GM23338 (cell line): ENCODE measurements around the gene EXOC4. TPM values are rescaled to one million over a fixed set of nuclear protein-coding genes. Genes with fewer than 3 reads are reported as not detected.

ENCODE experiments used
- ATAC-seq: fragments of 200-7000 bp; cut with Tn5 transposase; 3 replicates; pipeline ENCODE4 v1.9.1; 2020
- DNase-seq: peaks from one replicate; pipeline ENCODE4 v3.0.0-alpha.2; 2015; ENCODE audit warnings: low spot score
- H2AFZ ChIP-seq: fragments of 200-600 bp; sonication (generic); 2 replicates; pipeline ENCODE4 v1.8.0; 2016; ENCODE audit warnings: antibody characterized with exemption, mild to moderate bottlenecking, moderate library complexity
- H3F3A ChIP-seq: fragments of 200-600 bp; sonication (generic); replicated peaks from 2 replicates; pipeline ENCODE4 v1.8.0; 2017; ENCODE audit warnings: antibody characterized with exemption, mixed run types, low read depth
- H3K27ac ChIP-seq: fragments of 200-600 bp; sonication (generic); 2 replicates; pipeline ENCODE4 v1.6.1; 2016; ENCODE audit warnings: low read depth
- H3K27me3 ChIP-seq: fragments of 200-600 bp; sonication (generic); 2 replicates; pipeline ENCODE4 v1.8.0; 2016; ENCODE audit warnings: mild to moderate bottlenecking, mixed run types, moderate library complexity; ENCODE audit not compliant: insufficient read depth
- H3K36me3 ChIP-seq: fragments of 200-600 bp; sonication (generic); 2 replicates; pipeline ENCODE4 v1.8.0; 2016; ENCODE audit warnings: mild to moderate bottlenecking; ENCODE audit not compliant: insufficient read depth
- H3K4me1 ChIP-seq: fragments of 200-600 bp; sonication (generic); 2 replicates; pipeline ENCODE4 v1.8.0; 2016; ENCODE audit warnings: mild to moderate bottlenecking, moderate library complexity; ENCODE audit not compliant: insufficient read depth
- H3K4me2 ChIP-seq: fragments of 200-600 bp; sonication (generic); 2 replicates; pipeline ENCODE4 v1.7.1; 2017; ENCODE audit warnings: mixed run types
- H3K4me3 ChIP-seq: fragments of 200-600 bp; sonication (generic); 2 replicates; pipeline ENCODE4 v1.6.1; 2016; ENCODE audit warnings: mixed run types
- H3K79me2 ChIP-seq: fragments of 200-600 bp; sonication (generic); replicated peaks from 2 replicates; pipeline ENCODE4 v1.8.0; 2017; ENCODE audit warnings: mild to moderate bottlenecking; ENCODE audit not compliant: insufficient read depth
- H3K9me2 ChIP-seq: fragments of 200-600 bp; sonication (generic); 2 replicates; pipeline ENCODE4 v1.8.0; 2017; ENCODE audit not compliant: insufficient read depth
- H4K20me1 ChIP-seq: fragments of 200-600 bp; sonication (generic); replicated peaks from 2 replicates; pipeline ENCODE4 v1.8.0; 2017; ENCODE audit warnings: mild to moderate bottlenecking; ENCODE audit not compliant: insufficient read depth
- H3K27ac Mint-ChIP-seq: 2 replicates; pipeline ENCODE4 v1.8.0; 2020; ENCODE audit warnings: inconsistent platforms, mild to moderate bottlenecking, moderate library complexity, mixed read lengths
- H3K27me3 Mint-ChIP-seq: 3 replicates; pipeline ENCODE4 v1.8.0; 2022; ENCODE audit warnings: low read depth, mild to moderate bottlenecking, moderate library complexity, mixed read lengths, inconsistent platforms; ENCODE audit not compliant: insufficient read depth, poor library complexity
- H3K36me3 Mint-ChIP-seq: 3 replicates; pipeline ENCODE4 v1.8.0; 2021; ENCODE audit warnings: low read depth, mild to moderate bottlenecking, inconsistent platforms, moderate library complexity, mixed read lengths
- H3K4me1 Mint-ChIP-seq: 3 replicates; pipeline ENCODE4 v1.8.0; 2020; ENCODE audit warnings: mild to moderate bottlenecking, inconsistent platforms, mixed read lengths
- H3K4me3 Mint-ChIP-seq: 3 replicates; pipeline ENCODE4 v1.8.0; 2021; ENCODE audit warnings: moderate library complexity, mild to moderate bottlenecking, inconsistent platforms, mixed read lengths
- H3K9me3 Mint-ChIP-seq: 3 replicates; pipeline ENCODE4 v1.8.0; 2020; ENCODE audit warnings: moderate library complexity, mild to moderate bottlenecking, inconsistent platforms, mixed read lengths
- CREB1 ChIP-seq: fragments of 250-450 bp; sonication (Bioruptor Pico); IDR thresholded peaks from 2 replicates; pipeline ENCODE4 v1.5.0; 2020; ENCODE audit warnings: low read depth, mild to moderate bottlenecking, moderate library complexity
- CTCF ChIP-seq, 2 experiments: fragments of 200-600 bp in 1 of 2; sonication (generic) in 1 of 2; conservative IDR thresholded peaks; 2 replicates each; pipeline versions ENCODE4 v1.5.1 to v1.6.1; 2016 to 2017; ENCODE audit warnings: antibody characterized with exemption in 2 of 2, low read depth in 2 of 2, mild to moderate bottlenecking in 2 of 2, moderate library complexity in 1 of 2
- EZH2 ChIP-seq: fragments of 200-600 bp; sonication (generic); IDR thresholded peaks from one replicate; pipeline ENCODE4 v1.8.0; 2017; ENCODE audit warnings: antibody characterized with exemption, mild to moderate bottlenecking, low read depth; ENCODE audit not compliant: unreplicated experiment
- EZH2phosphoT487 ChIP-seq: fragments of 200-600 bp; sonication (generic); IDR thresholded peaks from one replicate; pipeline ENCODE4 v1.8.1; 2018; ENCODE audit warnings: antibody characterized with exemption; ENCODE audit not compliant: unreplicated experiment
- JUNB ChIP-seq: IDR thresholded peaks from one replicate; pipeline ENCODE4 v1.6.1; 2016; ENCODE audit warnings: antibody characterized with exemption; ENCODE audit not compliant: unreplicated experiment
- NANOG ChIP-seq: IDR thresholded peaks from 2 replicates; pipeline ENCODE4 v1.6.1; 2016; ENCODE audit warnings: antibody characterized with exemption, borderline replicate concordance
- POLR2AphosphoS5 ChIP-seq: IDR thresholded peaks from 2 replicates; pipeline ENCODE4 v1.6.1; 2016; ENCODE audit warnings: antibody characterized with exemption, low read depth
- STAT1 ChIP-seq: IDR thresholded peaks from one replicate; pipeline ENCODE4 v1.6.1; 2016; ENCODE audit warnings: antibody characterized with exemption; ENCODE audit not compliant: unreplicated experiment
- ZNF114 ChIP-seq: fragments of 250-450 bp; sonication (Bioruptor Pico); IDR thresholded peaks from 2 replicates; pipeline ENCODE4 v1.5.0; 2020; ENCODE audit warnings: mild to moderate bottlenecking, moderate library complexity
- ZNF331 ChIP-seq: fragments of 250-450 bp; sonication (Bioruptor Pico); IDR thresholded peaks from 2 replicates; pipeline ENCODE4 v1.5.0; 2020; ENCODE audit warnings: low read depth, mild to moderate bottlenecking, moderate library complexity
- polyA plus RNA-seq: library from polyadenylated mRNA; unstranded; fragments of >200 nt; fragmentation: Nextera tagmentation; extraction: Ambion mirVana; gene quantifications from 2 replicates; pipeline ENCODE4 v1.2.1, GENCODE V29; 2016
- total RNA-seq: library from RNA; depleted of rRNA; stranded (reverse); fragments of >200 nt; shearing (Covaris generic); gene quantifications from 2 replicates; pipeline ENCODE4 v1.2.3, GENCODE V29; 2014
- TF ChIP-seq, protein P1 (sequence below): fragments of 250-450 bp; sonication (Bioruptor Pico); IDR thresholded peaks from 2 replicates; pipeline ENCODE4 v1.5.0; 2020; ENCODE audit warnings: mild to moderate bottlenecking, moderate library complexity
- TF ChIP-seq, protein P2 (sequence below): IDR thresholded peaks from one replicate; pipeline ENCODE4 v1.6.1; 2018; ENCODE audit warnings: antibody characterized with exemption; ENCODE audit not compliant: unreplicated experiment
- TF ChIP-seq, protein P3 (sequence below): IDR thresholded peaks from 2 replicates; pipeline ENCODE4 v1.6.1; 2016; ENCODE audit warnings: antibody characterized with exemption

EXOC4 gene
- total and polyA plus RNA-seq, 2 experiments from 2014 or later, result 37.5 to 52.7 TPM

- TF ChIP-seq, protein P1, sequence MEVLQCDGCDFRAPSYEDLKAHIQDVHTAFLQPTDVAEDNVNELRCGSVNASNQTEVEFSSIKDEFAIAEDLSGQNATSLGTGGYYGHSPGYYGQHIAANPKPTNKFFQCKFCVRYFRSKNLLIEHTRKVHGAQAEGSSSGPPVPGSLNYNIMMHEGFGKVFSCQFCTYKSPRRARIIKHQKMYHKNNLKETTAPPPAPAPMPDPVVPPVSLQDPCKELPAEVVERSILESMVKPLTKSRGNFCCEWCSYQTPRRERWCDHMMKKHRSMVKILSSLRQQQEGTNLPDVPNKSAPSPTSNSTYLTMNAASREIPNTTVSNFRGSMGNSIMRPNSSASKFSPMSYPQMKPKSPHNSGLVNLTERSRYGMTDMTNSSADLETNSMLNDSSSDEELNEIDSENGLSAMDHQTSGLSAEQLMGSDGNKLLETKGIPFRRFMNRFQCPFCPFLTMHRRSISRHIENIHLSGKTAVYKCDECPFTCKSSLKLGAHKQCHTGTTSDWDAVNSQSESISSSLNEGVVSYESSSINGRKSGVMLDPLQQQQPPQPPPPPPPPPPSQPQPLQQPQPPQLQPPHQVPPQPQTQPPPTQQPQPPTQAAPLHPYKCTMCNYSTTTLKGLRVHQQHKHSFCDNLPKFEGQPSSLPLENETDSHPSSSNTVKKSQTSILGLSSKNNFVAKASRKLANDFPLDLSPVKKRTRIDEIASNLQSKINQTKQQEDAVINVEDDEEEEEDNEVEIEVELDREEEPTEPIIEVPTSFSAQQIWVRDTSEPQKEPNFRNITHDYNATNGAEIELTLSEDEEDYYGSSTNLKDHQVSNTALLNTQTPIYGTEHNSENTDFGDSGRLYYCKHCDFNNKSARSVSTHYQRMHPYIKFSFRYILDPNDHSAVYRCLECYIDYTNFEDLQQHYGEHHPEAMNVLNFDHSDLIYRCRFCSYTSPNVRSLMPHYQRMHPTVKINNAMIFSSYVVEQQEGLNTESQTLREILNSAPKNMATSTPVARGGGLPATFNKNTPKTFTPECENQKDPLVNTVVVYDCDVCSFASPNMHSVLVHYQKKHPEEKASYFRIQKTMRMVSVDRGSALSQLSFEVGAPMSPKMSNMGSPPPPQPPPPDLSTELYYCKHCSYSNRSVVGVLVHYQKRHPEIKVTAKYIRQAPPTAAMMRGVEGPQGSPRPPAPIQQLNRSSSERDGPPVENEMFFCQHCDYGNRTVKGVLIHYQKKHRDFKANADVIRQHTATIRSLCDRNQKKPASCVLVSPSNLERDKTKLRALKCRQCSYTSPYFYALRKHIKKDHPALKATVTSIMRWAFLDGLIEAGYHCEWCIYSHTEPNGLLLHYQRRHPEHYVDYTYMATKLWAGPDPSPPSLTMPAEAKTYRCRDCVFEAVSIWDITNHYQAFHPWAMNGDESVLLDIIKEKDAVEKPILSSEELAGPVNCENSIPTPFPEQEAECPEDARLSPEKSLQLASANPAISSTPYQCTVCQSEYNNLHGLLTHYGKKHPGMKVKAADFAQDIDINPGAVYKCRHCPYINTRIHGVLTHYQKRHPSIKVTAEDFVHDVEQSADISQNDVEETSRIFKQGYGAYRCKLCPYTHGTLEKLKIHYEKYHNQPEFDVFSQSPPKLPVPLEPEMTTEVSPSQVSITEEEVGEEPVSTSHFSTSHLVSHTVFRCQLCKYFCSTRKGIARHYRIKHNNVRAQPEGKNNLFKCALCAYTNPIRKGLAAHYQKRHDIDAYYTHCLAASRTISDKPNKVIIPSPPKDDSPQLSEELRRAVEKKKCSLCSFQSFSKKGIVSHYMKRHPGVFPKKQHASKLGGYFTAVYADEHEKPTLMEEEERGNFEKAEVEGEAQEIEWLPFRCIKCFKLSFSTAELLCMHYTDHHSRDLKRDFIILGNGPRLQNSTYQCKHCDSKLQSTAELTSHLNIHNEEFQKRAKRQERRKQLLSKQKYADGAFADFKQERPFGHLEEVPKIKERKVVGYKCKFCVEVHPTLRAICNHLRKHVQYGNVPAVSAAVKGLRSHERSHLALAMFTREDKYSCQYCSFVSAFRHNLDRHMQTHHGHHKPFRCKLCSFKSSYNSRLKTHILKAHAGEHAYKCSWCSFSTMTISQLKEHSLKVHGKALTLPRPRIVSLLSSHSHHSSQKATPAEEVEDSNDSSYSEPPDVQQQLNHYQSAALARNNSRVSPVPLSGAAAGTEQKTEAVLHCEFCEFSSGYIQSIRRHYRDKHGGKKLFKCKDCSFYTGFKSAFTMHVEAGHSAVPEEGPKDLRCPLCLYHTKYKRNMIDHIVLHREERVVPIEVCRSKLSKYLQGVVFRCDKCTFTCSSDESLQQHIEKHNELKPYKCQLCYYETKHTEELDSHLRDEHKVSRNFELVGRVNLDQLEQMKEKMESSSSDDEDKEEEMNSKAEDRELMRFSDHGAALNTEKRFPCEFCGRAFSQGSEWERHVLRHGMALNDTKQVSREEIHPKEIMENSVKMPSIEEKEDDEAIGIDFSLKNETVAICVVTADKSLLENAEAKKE (CRISPR knock-in tag), result no peak
- no peak for TF ChIP-seq ZNF331 (CRISPR knock-in tag)
- no peak for TF ChIP-seq JUNB
- TF ChIP-seq ZNF114 (CRISPR knock-in tag), result no peak
Observed at GRCh38 chr7:133536450-133536849, 283.6 kb downstream of the EXOC4 start (continued).

GRCh38 chr7:133539016-133539415, 286.1 kb downstream of the EXOC4 start:
- Mint-ChIP-seq H3K27me3 (no peaks in the 10 kb centered on the region), H3K9me3 (no peaks in the 10 kb centered on the region), H3K36me3 (no peaks in the 10 kb centered on the region), H3K27ac (peak overlapping the region; percentile 79), H3K4me3 (no peak overlapping the region), H3K4me1 (peaks cover 45% of the 10 kb centered on the region)
- Histone ChIP-seq H3K36me3 (no peaks in the 10 kb centered on the region), H3K27ac (no peak overlapping the region), H3K79me2 (no peaks in the 10 kb centered on the region), H4K20me1 (no peaks in the 10 kb centered on the region), H3K4me3 (no peak overlapping the region), H3K27me3 (no peaks in the 10 kb centered on the region), H3K4me2 (no peak overlapping the region), H3K4me1 (peaks cover 34% of the 10 kb centered on the region), H3K9me2 (no peaks in the 10 kb centered on the region), H2AFZ (no peak overlapping the region), H3F3A (no peaks in the 10 kb centered on the region)
- DNase-seq, result no peak
- ATAC-seq, result no peak
- TF ChIP-seq EZH2phosphoT487 (no peak), CREB1 (no peak), NANOG (no peak), CTCF (conservative IDR thresholded peaks at IDR 0.05; ENCODE audit: low read depth in 2 of 2) (no peak), STAT1 (no peak), ZNF114 (CRISPR knock-in tag) (no peak), ZNF331 (CRISPR knock-in tag) (no peak), JUNB (no peak), EZH2 (no peak), POLR2AphosphoS5 (no peak)
- TF ChIP-seq, protein P2, sequence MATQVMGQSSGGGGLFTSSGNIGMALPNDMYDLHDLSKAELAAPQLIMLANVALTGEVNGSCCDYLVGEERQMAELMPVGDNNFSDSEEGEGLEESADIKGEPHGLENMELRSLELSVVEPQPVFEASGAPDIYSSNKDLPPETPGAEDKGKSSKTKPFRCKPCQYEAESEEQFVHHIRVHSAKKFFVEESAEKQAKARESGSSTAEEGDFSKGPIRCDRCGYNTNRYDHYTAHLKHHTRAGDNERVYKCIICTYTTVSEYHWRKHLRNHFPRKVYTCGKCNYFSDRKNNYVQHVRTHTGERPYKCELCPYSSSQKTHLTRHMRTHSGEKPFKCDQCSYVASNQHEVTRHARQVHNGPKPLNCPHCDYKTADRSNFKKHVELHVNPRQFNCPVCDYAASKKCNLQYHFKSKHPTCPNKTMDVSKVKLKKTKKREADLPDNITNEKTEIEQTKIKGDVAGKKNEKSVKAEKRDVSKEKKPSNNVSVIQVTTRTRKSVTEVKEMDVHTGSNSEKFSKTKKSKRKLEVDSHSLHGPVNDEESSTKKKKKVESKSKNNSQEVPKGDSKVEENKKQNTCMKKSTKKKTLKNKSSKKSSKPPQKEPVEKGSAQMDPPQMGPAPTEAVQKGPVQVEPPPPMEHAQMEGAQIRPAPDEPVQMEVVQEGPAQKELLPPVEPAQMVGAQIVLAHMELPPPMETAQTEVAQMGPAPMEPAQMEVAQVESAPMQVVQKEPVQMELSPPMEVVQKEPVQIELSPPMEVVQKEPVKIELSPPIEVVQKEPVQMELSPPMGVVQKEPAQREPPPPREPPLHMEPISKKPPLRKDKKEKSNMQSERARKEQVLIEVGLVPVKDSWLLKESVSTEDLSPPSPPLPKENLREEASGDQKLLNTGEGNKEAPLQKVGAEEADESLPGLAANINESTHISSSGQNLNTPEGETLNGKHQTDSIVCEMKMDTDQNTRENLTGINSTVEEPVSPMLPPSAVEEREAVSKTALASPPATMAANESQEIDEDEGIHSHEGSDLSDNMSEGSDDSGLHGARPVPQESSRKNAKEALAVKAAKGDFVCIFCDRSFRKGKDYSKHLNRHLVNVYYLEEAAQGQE, result no peak
- TF ChIP-seq, protein P3, sequence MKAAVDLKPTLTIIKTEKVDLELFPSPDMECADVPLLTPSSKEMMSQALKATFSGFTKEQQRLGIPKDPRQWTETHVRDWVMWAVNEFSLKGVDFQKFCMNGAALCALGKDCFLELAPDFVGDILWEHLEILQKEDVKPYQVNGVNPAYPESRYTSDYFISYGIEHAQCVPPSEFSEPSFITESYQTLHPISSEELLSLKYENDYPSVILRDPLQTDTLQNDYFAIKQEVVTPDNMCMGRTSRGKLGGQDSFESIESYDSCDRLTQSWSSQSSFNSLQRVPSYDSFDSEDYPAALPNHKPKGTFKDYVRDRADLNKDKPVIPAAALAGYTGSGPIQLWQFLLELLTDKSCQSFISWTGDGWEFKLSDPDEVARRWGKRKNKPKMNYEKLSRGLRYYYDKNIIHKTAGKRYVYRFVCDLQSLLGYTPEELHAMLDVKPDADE, result no peak
